ENCODE measurements around the gene CYB5R4.

The CYB5R4 gene

DNA sequence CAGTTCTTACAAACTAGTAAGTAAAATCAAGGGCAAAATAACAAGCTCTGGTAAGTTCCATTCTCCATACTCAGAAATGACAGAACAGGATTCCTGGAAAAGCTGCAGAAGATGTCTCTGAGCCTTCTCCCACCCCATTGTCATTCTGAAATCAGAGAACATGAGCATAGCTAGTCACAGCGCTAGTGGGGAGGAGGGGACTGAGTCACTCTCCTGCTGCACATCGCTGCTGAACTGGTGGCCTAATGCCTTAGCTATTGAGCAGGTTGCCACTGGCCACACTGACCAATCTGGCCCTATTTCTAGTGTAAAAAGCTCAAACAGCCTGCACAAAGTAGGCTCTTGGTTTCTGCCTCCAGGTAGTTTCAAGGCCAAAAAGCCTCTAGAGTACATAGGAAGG is 32.4 kb upstream of the CYB5R4 start:
- H3K36me3 ChIP-seq (ENCODE audit: insufficient read depth, low read length) = no peaks in the 10 kb centered on the region
- no peak overlapping the region for H2AFZ ChIP-seq (ENCODE audit: low read length)
- no peaks in the 10 kb centered on the region for H3K27me3 ChIP-seq (ENCODE audit: insufficient read depth, low read length, poor library complexity, severe bottlenecking)
- H3K4me3 ChIP-seq (ENCODE audit: low read length, poor library complexity, severe bottlenecking) = no peak overlapping the region
- H3K9ac ChIP-seq (ENCODE audit: low read depth, low read length, poor library complexity, severe bottlenecking) = no peak overlapping the region
- H3F3A ChIP-seq (ENCODE audit: low read depth) = no peaks in the 10 kb centered on the region
- no peak overlapping the region for H3K4me2 ChIP-seq (ENCODE audit: low read depth, low read length, poor library complexity, severe bottlenecking)
- TF ChIP-seq, protein P1, sequence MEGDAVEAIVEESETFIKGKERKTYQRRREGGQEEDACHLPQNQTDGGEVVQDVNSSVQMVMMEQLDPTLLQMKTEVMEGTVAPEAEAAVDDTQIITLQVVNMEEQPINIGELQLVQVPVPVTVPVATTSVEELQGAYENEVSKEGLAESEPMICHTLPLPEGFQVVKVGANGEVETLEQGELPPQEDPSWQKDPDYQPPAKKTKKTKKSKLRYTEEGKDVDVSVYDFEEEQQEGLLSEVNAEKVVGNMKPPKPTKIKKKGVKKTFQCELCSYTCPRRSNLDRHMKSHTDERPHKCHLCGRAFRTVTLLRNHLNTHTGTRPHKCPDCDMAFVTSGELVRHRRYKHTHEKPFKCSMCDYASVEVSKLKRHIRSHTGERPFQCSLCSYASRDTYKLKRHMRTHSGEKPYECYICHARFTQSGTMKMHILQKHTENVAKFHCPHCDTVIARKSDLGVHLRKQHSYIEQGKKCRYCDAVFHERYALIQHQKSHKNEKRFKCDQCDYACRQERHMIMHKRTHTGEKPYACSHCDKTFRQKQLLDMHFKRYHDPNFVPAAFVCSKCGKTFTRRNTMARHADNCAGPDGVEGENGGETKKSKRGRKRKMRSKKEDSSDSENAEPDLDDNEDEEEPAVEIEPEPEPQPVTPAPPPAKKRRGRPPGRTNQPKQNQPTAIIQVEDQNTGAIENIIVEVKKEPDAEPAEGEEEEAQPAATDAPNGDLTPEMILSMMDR (conservative IDR thresholded peaks at IDR 0.05; ENCODE audit: low read length) = no peak
- no peak for TF ChIP-seq EZH2phosphoT487 (IDR thresholded peaks at IDR 0.05; ENCODE audit: borderline replicate concordance)
- no peaks in the 10 kb centered on the region for H3K4me1 ChIP-seq (ENCODE audit: insufficient read depth, low read length, poor library complexity, severe bottlenecking)
- H3K9me3 ChIP-seq (ENCODE audit: insufficient read depth, low read depth, low read length) = no peaks in the 10 kb centered on the region
- H3K9me2 ChIP-seq (replicated peaks; ENCODE audit: low read depth, low read length) = no peaks in the 10 kb centered on the region; the same call in 1 of the 2 replicates
- no peaks in the 10 kb centered on the region for H3K79me2 ChIP-seq (ENCODE audit: insufficient read depth, low read length)
- no peaks in the 10 kb centered on the region for H4K20me1 ChIP-seq (ENCODE audit: insufficient read depth, low read length, poor library complexity, severe bottlenecking)

DNA sequence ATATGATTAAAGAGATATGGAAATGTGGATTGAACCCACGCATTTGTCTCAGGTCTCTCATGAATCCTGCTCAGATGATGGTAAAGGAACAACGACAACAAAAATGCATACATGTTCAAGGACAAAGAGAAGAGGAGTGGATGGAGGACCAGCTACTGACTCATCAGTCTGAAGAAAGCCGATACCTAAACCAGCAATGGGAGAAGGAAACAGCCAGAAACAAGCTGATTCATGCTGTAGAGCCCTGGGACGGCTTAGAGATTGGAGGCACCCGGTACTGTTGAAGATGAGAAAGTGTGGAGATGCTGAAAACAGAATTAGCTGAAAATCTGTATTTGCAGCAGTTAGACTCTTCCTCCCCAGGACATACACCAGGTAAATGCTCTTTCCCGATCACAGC is 20.8 kb upstream of the CYB5R4 start:
- no peak overlapping the region for H2AFZ ChIP-seq (ENCODE audit: low read length)
- H3K27me3 ChIP-seq (ENCODE audit: insufficient read depth, low read length, poor library complexity, severe bottlenecking) = no peaks in the 10 kb centered on the region
- TF ChIP-seq, protein P1 (conservative IDR thresholded peaks at IDR 0.05; ENCODE audit: low read length) = no peak
- no peak for TF ChIP-seq EZH2phosphoT487 (IDR thresholded peaks at IDR 0.05; ENCODE audit: borderline replicate concordance)
- no peak overlapping the region for H3K4me3 ChIP-seq (ENCODE audit: low read length, poor library complexity, severe bottlenecking)
- no peak overlapping the region for H3K9ac ChIP-seq (ENCODE audit: low read depth, low read length, poor library complexity, severe bottlenecking)
- no peaks in the 10 kb centered on the region for H4K20me1 ChIP-seq (ENCODE audit: insufficient read depth, low read length, poor library complexity, severe bottlenecking)
- H3K36me3 ChIP-seq (ENCODE audit: insufficient read depth, low read length) = no peaks in the 10 kb centered on the region
- no peaks in the 10 kb centered on the region for H3K79me2 ChIP-seq (ENCODE audit: insufficient read depth, low read length)
- H3K4me1 ChIP-seq (ENCODE audit: insufficient read depth, low read length, poor library complexity, severe bottlenecking) = no peaks in the 10 kb centered on the region
- H3F3A ChIP-seq (ENCODE audit: low read depth) = no peaks in the 10 kb centered on the region
- no peaks in the 10 kb centered on the region for H3K9me2 ChIP-seq (replicated peaks; ENCODE audit: low read depth, low read length)
- no peak overlapping the region for H3K4me2 ChIP-seq (ENCODE audit: low read depth, low read length, poor library complexity, severe bottlenecking)
- no peaks in the 10 kb centered on the region for H3K9me3 ChIP-seq (ENCODE audit: insufficient read depth, low read depth, low read length)

DNA sequence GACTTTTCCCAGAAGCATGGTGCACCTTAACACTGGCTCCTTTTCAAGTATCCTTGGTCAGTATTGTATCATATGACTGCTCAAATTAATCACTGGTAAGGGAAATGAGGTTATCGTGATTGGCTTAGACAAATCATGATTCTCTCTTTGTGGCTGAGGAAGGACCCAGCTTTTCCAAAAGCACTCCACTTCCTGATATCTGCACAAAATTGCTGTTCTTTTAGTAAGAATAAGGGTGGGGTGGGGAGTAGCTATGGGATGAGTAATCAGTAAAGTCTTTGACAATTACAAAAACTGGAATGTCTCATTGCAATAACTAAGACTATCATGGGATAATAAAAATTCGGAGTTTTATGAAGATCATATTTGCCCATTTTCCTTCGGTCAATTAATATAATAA is 15.3 kb upstream of the CYB5R4 start:
- H3K36me3 ChIP-seq (ENCODE audit: insufficient read depth, low read length) = no peaks in the 10 kb centered on the region
- no peaks in the 10 kb centered on the region for H3K9me3 ChIP-seq (ENCODE audit: insufficient read depth, low read depth, low read length)
- no peaks in the 10 kb centered on the region for H3K9me2 ChIP-seq (replicated peaks; ENCODE audit: low read depth, low read length)
- TF ChIP-seq, protein P1 (conservative IDR thresholded peaks at IDR 0.05; ENCODE audit: low read length) = no peak
- no peak for TF ChIP-seq EZH2phosphoT487 (IDR thresholded peaks at IDR 0.05; ENCODE audit: borderline replicate concordance)
- no peaks in the 10 kb centered on the region for H3K27me3 ChIP-seq (ENCODE audit: insufficient read depth, low read length, poor library complexity, severe bottlenecking)
- H4K20me1 ChIP-seq (ENCODE audit: insufficient read depth, low read length, poor library complexity, severe bottlenecking) = no peaks in the 10 kb centered on the region
- no peaks in the 10 kb centered on the region for H3K79me2 ChIP-seq (ENCODE audit: insufficient read depth, low read length)
- H3K4me3 ChIP-seq (ENCODE audit: low read length, poor library complexity, severe bottlenecking) = no peak overlapping the region
- H3K9ac ChIP-seq (ENCODE audit: low read depth, low read length, poor library complexity, severe bottlenecking) = no peak overlapping the region
- no peaks in the 10 kb centered on the region for H3K4me1 ChIP-seq (ENCODE audit: insufficient read depth, low read length, poor library complexity, severe bottlenecking)
- no peak overlapping the region for H3K4me2 ChIP-seq (ENCODE audit: low read depth, low read length, poor library complexity, severe bottlenecking)
- H2AFZ ChIP-seq (ENCODE audit: low read length) = no peak overlapping the region
- no peaks in the 10 kb centered on the region for H3F3A ChIP-seq (ENCODE audit: low read depth)
